Astrocyte of the hippocampus (primary cell): ENCODE results near the gene GPR78.

Experiments
- DNase-seq: peaks from one replicate; pipeline ENCODE4 v3.0.0; 2011; ENCODE audit warnings: low read depth, low spot score

GPR78 gene

DNA sequence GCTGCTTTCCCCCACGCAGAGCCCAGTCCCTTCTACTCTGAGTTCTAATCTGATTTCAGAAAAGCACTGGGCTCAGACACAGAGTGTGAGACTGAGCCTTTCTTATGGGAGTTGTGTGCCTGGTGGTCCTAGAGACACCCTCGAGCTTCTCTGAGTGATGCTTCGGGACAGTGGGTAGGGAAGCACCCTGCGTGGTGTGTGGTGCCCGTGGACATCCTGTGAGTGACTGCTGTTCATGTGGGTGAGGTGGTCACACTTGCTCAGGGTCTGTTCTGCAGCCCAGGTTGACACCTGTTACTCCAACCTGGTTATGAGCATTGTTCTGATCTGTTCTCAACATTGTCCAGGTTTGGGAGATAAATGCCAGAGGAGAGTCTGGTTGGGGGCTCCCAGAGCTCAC lies 6.1 kb downstream of the GPR78 start:
- DNase-seq, result no peak

DNA sequence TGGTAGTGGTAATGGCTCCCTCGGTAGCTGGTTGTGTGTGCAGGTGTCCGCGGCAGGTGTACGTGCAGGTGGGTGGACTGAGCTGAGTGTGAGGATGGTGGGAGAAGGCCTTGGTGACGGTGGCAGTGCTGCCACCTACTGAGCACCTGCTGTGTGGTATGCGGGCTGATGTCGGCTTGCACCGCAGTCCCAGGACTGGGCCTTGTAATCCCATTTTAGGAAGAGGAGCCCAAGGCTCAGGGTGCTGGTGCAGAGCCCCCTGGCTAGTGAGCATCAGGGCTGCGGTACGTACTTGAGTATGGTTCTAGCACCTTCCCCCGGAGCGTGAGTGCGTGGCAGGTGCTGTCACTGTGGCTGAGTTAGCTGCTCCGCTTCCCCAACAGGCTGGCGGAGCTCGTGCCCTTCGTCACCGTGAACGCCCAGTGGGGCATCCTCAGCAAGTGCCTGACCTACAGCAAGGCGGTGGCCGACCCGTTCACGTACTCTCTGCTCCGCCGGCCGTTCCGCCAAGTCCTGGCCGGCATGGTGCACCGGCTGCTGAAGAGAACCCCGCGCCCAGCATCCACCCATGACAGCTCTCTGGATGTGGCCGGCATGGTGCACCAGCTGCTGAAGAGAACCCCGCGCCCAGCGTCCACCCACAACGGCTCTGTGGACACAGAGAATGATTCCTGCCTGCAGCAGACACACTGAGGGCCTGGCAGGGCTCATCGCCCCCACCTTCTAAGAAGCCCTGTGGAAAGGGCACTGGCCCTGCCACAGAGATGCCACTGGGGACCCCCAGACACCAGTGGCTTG lies 6.7 kb downstream of the GPR78 start:
- no peak for DNase-seq

GRCh38 chr4:8587469-8588195 lies 7.4 kb downstream of the GPR78 start:
- DNase-seq, result no peak

GRCh38 chr4:8588196-8588470 lies 7.9 kb downstream of the GPR78 start:
- DNase-seq, result no peak

GRCh38 chr4:8589336-8589735 lies 9.1 kb downstream of the GPR78 start:
- no peak for DNase-seq

DNA sequence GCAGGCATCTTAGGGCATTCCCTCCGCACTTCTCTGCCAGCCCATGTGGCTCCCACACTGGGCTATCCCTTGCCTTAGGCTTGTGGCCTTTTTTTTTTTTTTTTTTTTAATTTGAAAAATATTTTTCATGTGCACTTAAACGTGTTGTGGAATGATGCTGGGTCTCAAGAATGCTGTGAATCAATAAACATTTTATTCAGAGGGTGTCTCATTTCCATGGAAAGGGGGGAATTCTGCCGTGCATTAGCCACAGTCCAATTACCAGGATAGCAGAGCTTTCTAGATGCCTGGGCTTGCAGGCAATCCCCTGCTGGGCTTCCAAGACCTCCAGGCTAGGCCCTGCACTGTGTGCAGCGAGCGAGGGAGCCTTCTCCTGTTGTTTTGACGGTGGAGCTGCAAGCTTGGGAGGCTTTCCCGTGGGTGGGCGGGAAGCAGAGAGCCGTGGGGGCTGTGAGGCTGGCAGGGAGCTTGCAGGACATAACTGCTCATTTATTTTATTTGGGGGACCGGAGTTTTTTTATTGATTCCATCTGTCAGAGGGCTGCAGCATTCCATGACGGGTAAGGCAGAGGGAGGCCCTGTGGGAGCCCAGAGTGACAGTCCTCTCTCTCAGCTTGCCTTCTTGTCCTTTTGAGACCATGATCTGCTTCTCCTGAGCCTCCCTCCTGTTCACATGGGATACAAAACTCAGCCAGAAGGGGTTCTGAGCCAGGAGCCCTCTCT lies 9.8 kb downstream of the GPR78 start:
- DNase-seq, result peak; percentile 36

GRCh38 chr4:8590546-8590880 lies 10.3 kb downstream of the GPR78 start:
- no peak for DNase-seq

GRCh38 chr4:8591114-8591513 lies 10.9 kb downstream of the GPR78 start:
- no peak for DNase-seq

GRCh38 chr4:8591626-8592365 lies 11.6 kb downstream of the GPR78 start:
- DNase-seq, result no peak

DNA sequence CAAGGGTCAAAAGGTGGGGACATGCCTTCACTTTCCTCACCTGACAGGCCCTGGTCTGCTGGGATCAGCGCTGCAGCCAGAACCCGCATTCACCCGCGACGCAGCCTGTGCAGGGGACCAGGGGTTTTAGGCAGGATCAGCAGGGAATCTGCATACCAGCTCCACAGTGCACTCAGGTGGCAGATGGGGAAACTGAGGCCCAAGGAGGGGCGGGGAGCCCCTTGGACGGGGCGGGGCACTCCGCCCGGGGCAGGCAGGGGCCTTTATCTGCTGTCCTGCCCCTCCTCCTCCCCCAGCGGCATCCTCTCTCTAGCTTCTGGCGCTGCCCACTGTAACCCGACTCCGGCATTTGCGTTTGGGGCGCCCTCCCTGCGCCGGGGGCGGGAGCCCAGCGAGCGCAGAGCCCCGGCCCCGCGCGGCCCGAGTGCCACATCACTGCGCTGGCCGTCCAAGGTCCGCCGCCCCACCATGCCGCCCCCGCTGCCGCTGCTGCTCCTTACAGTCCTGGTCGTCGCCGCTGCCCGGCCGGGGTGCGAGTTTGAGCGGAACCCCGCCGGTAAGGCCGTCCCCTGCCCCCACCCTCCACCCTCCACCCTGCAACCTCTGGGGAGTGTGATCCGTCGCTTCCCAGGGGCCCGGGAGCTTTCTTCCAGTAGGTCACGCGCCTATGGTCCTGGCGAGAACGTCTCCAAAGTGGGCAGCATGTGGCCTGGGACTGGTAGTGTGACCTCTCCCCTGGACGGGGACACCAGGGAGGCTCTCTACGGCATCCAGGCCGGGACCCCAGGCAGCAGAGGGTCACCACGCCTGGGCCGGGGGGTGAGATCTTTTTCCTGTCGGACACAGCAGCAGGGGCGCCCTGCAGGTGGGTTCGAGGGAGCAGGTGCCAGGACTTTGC lies 12.4 kb downstream of the GPR78 start, which contains the start of gene CPZ:
CPZ (plus strand) TSS at position 400 of the 898 bp plus-strand sequence; CDS start at position 469, 69 bp downstream.
- peak; percentile 45 for DNase-seq

GRCh38 chr4:8593264-8594096 lies 13.3 kb downstream of the GPR78 start:
- DNase-seq, result no peak

GRCh38 chr4:8594097-8595038 lies 14.2 kb downstream of the GPR78 start:
- DNase-seq, result peak; percentile 83

- peak; percentile 34 for DNase-seq
Measured at GRCh38 chr4:8595237-8596087, 15.3 kb downstream of the GPR78 start.

DNA sequence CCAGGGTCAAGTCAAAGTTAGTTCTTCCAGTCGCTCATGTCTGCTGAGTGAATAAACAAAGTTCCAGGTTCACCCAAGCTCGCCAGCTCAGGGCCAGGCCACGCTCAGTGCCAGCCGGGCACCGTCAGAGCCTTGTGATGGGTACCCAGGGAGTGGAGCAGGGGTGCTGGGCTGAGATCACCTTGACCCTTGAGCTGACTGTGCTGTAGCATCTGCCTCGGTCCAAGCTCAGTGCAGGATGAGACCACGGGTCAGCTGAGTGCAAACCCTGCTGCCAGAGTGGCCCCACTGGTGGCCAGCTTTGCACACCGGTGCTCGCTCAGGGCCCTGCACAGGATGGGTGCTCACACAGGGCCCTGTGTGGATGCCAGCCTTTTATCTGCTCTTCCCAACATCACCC lies 16.7 kb downstream of the GPR78 start:
- DNase-seq, result no peak

DNA sequence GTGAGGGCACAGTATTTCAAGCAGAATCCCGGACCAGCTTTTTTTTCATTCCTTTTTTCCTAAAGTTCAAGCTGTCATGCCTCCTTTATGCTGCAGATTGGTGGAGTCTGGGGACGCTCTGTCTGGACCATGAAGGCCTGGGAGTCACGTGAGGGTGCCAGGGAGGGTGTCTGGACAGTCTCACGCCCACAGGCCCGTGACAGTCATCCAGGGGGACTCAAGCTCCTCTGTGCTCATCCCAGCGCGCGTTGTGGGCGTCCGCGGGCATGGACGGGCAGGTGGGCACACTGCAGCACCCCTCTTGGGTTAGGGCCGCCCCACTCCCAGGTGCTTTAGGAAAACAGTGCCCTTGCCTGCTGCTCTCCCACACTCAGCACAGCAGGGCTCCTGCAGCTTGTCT lies 17.1 kb downstream of the GPR78 start:
- no peak for DNase-seq

- no peak for DNase-seq
Measured at GRCh38 chr4:8597791-8598190, 17.6 kb downstream of the GPR78 start.

- DNase-seq, result no peak
Measured at GRCh38 chr4:8598391-8599090, 18.3 kb downstream of the GPR78 start.
